RWPE1 (cell line): Measurements from ENCODE around the gene ODF4.
A peak's percentile ranks its signal among the peaks of the same experiment; 100 is the strongest.

Source experiments
- CTCF ChIA-PET: fragments of 350-600 bp; sonication (Branson Sonifier 250); formaldehyde crosslinking; extraction: SDS; loops from one replicate; lab custom pipeline; 2021; lab: Yijun Ruan, JAX
- POLR2A ChIA-PET: fragments of 400-600 bp; formaldehyde crosslinking; extraction: SDS; loops from one replicate; lab custom pipeline; 2020; ENCODE audit warnings: antibody characterized with exemption; ENCODE audit not compliant: low non-redundant PET; lab: Yijun Ruan, JAX
- DNase-seq: peaks from one replicate; pipeline ENCODE4 v3.0.0; 2012; ENCODE audit warnings: low spot score
- H3K27ac ChIP-seq: fragments of 450-650 bp; 2 replicates; pipeline ENCODE4 v1.5.1; 2017
- TF ChIP-seq, protein P1 (sequence below): fragments of 450-650 bp; conservative IDR thresholded peaks from 2 replicates; pipeline ENCODE4 v1.5.1; 2017; ENCODE audit warnings: low read depth, mild to moderate bottlenecking

Gene ODF4

DNA sequence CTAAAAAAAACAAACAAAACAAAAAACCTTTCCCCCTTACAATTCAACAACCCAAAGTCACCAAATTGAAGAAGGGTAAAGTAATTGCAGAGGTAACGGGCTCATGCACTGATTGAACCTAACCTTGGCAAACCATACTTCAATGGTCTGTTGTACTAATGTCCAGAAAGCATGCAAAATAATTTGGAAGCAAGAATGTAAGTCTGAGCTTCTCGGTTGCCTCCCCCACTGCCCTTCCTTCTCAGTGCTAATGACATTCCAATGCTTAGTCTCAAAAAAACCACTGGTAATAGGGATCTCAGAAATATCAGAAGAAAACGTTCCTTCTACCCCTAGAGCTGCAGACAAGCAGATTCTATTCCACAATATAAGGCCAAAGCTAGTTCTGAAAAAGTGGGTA, 21.1 kb downstream of the ODF4 start:
- CTCF ChIA-PET = no interaction called here
- H3K27ac ChIP-seq = no peak overlapping the region
- POLR2A ChIA-PET = no interaction called here
- TF ChIP-seq, protein P1, sequence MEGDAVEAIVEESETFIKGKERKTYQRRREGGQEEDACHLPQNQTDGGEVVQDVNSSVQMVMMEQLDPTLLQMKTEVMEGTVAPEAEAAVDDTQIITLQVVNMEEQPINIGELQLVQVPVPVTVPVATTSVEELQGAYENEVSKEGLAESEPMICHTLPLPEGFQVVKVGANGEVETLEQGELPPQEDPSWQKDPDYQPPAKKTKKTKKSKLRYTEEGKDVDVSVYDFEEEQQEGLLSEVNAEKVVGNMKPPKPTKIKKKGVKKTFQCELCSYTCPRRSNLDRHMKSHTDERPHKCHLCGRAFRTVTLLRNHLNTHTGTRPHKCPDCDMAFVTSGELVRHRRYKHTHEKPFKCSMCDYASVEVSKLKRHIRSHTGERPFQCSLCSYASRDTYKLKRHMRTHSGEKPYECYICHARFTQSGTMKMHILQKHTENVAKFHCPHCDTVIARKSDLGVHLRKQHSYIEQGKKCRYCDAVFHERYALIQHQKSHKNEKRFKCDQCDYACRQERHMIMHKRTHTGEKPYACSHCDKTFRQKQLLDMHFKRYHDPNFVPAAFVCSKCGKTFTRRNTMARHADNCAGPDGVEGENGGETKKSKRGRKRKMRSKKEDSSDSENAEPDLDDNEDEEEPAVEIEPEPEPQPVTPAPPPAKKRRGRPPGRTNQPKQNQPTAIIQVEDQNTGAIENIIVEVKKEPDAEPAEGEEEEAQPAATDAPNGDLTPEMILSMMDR = no peak
- DNase-seq = no peak

DNA sequence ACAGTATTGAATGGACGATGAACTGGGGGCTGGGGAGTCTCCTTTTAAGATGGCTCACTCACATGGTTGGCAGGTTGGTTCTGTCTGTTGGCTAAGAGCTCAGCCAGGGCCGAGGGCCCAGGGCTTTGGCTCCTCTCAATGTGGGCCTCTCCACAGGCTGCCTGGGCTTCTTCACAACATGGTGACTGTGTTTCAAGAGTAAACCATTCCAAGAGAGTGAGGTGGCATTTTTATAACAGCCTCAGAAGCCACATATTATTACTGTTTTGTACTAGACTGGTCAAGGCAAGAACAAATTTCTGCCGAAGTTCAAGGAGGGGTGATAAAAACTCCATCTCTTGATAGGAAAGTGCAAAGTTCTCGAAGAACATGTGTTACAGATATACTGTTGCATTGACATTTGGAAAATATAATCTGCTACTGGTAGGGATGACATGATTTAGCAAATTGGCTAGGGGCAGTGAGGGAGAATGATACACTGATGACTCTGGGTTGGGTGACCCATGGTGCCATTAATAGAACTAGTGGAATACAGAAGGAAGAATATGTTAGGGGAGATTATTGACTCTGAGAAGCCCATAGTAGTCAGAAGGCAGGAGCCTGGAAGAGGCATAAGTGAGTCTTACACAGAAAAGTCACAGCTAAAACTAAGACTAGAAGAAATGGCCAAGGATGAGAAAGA, 23.2 kb downstream of the ODF4 start:
- no peak overlapping the region for H3K27ac ChIP-seq
- DNase-seq = no peak
- TF ChIP-seq, protein P1 = no peak
- POLR2A ChIA-PET = no interaction called here
- CTCF ChIA-PET = interaction anchor here (0.6 to 0.7 kb wide), 2 partner anchors 124 to 202 kb away, joined by 3 to 5 read pairs; no protein-coding TSS in a partner anchor

DNA sequence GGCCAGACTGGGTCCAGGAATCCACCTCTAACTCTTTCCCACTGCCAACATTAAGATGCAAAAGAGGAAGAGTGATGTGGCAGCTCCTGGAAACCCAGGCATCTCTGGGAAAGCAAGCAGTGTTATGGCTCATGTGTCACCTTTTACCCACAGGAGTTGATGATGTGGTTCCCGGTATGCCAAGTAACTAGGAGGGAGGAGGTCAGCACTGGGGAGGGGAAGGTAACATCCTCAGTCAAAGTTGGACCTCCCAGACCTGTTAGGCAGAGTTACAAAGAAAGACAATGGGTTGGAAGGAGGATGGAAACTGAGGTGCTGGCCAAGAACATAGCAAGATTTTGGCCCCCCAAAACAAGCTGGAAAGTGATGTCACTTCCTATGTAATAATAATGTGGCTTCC, 25.5 kb downstream of the ODF4 start:
- CTCF ChIA-PET = no interaction called here
- no peak for DNase-seq
- H3K27ac ChIP-seq = no peak overlapping the region
- TF ChIP-seq, protein P1 = no peak
- POLR2A ChIA-PET = no interaction called here

DNA sequence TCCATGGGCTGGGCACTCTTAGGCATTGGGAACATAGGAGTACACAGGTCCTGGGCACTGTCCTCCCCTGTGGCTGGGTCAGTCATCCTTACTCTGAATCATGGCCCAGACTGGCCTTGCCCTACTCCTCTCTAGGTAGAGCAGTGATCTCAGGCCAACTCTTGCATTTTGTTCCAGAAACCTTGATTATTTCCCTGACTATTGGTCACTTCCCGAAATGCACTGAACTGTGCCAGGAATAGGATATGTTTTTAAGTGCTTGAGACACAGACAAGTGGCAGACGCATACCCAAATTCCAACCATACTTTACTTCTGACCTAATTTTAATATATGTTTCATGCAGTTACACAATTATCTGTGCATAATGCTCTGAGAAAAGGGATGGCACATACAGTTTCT, 26.6 kb downstream of the ODF4 start:
- DNase-seq = no peak
- peak overlapping the region; percentile 62 for H3K27ac ChIP-seq
- TF ChIP-seq, protein P1 = no peak
- ChIA-PET CTCF (no interaction called here), POLR2A (no interaction called here)

DNA sequence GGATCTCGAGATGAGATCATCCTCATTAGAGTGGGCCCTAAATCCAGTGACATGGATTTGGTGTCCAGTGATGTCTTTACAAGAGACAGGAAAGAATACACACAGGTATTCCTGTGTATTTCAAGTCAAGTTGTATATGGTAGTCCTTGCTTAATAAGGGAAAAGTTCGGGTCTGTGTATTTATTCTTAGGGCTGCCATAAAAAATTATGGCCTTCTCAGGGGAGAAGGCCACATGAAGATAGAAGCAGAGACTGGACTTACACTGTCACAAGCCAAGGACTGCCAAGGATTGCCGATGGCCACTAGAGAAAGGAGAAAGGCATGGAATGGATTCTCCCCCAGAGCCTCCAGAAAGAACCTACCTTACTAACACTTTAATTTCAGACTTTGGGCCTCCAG, 28.6 kb downstream of the ODF4 start:
- TF ChIP-seq, protein P1 = no peak
- POLR2A ChIA-PET = no interaction called here
- no peak for DNase-seq
- CTCF ChIA-PET = no interaction called here
- H3K27ac ChIP-seq = no peak overlapping the region

DNA sequence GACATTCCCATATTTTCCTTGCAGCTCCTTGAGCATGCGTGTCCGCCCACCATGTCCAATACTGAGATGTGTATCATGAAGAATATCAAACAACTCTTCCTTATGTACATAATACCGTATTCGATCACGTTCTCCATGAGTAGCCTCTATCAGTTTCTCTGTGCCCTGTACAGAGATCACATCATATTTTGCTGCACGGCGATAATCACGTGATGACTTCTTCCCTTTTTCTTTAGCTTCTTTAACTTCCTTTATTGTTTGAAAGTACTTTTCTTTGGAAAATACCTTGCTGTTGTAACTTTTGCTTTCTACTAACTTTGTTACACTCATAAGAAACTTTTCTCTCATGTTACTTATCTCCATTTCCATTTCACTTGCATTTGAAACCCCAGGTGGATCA, 30.3 kb downstream of the ODF4 start:
- ChIA-PET POLR2A (interaction anchor here (0.6 kb wide), 1 partner anchor 56 kb away, joined by 4 read pairs; no protein-coding TSS in a partner anchor), CTCF (interaction anchor here (0.6 kb wide), 1 partner anchor 72 kb away, joined by 6 read pairs; no protein-coding TSS in a partner anchor)
- TF ChIP-seq, protein P1 = no peak
- DNase-seq = no peak
- H3K27ac ChIP-seq = no peak overlapping the region
